HL-60/S4 (cell line): Measurements from ENCODE around the gene LAMA2.

ENCODE experiments used
- in situ Hi-C: fragments of 300-500 bp; cut with MboI; formaldehyde crosslinking; loops from 2 replicates; pipeline ENCODE4 v1.14.3; 2022; ENCODE audit warnings: low sequenced_read_pairs

Gene LAMA2

GRCh38 chr6:129416337-129416990 is 533.5 kb downstream of the LAMA2 start:
- in situ Hi-C loops = no loop called here

GRCh38 chr6:129417416-129418086 is 534.6 kb downstream of the LAMA2 start:
- in situ Hi-C loops = no loop called here

- in situ Hi-C loops = no loop called here
Observed at GRCh38 chr6:129419324-129419723, 536.4 kb downstream of the LAMA2 start.

GRCh38 chr6:129426343-129426742 is 543.4 kb downstream of the LAMA2 start:
- in situ Hi-C loops = no loop called here

GRCh38 chr6:129429956-129430355 is 547.0 kb downstream of the LAMA2 start:
- in situ Hi-C loops = no loop called here

- in situ Hi-C loops = no loop called here
Observed at GRCh38 chr6:129432738-129433137, 549.8 kb downstream of the LAMA2 start.

- in situ Hi-C loops = no loop called here
Observed at GRCh38 chr6:129434091-129434490, 551.2 kb downstream of the LAMA2 start.

- in situ Hi-C loops = no loop called here
Observed at GRCh38 chr6:129440691-129441090, 557.8 kb downstream of the LAMA2 start.

GRCh38 chr6:129444683-129445082 is 561.7 kb downstream of the LAMA2 start:
- in situ Hi-C loops = no loop called here

GRCh38 chr6:129446272-129447197 is 563.6 kb downstream of the LAMA2 start:
- in situ Hi-C loops = no loop called here

- in situ Hi-C loops = no loop called here
Observed at GRCh38 chr6:129447198-129447565, 564.2 kb downstream of the LAMA2 start.

- in situ Hi-C loops = no loop called here
Observed at GRCh38 chr6:129448965-129449364, 566.0 kb downstream of the LAMA2 start.

GRCh38 chr6:129451187-129451586 is 568.2 kb downstream of the LAMA2 start:
- in situ Hi-C loops = no loop called here

GRCh38 chr6:129453073-129453472 is 570.1 kb downstream of the LAMA2 start:
- in situ Hi-C loops = no loop called here

GRCh38 chr6:129454488-129454887 is 571.5 kb downstream of the LAMA2 start:
- in situ Hi-C loops = no loop called here

GRCh38 chr6:129455126-129455769 is 572.3 kb downstream of the LAMA2 start:
- in situ Hi-C loops = no loop called here

GRCh38 chr6:129460221-129460620 is 577.3 kb downstream of the LAMA2 start:
- in situ Hi-C loops = no loop called here

GRCh38 chr6:129469070-129469662 is 586.2 kb downstream of the LAMA2 start:
- in situ Hi-C loops = no loop called here

GRCh38 chr6:129472239-129472638 is 589.3 kb downstream of the LAMA2 start:
- in situ Hi-C loops = no loop called here

GRCh38 chr6:129473546-129473945 is 590.6 kb downstream of the LAMA2 start:
- in situ Hi-C loops = no loop called here
